HL-60 (cell line): ENCODE data around the gene BIRC5.
A peak's percentile ranks its signal among the peaks of the same experiment; 100 is the strongest.

ENCODE experiments used
- DNase-seq, 2 experiments: peaks; one replicate each; pipeline ENCODE4 v3.0.0-alpha.2; 2010 to 2020; ENCODE audit warnings: low read depth in 1 of 2, low spot score in 1 of 2
- H3K27ac ChIP-seq: fragments of 250-450 bp; sonication (Bioruptor Pico); replicated peaks from 2 replicates; pipeline ENCODE4 v1.5.1; 2020; ENCODE audit warnings: mild to moderate bottlenecking, moderate library complexity
- H3K27me3 ChIP-seq: fragments of 250-450 bp; sonication (Bioruptor Pico); 2 replicates; pipeline ENCODE4 v1.5.1; 2021; ENCODE audit warnings: mild to moderate bottlenecking, moderate library complexity; ENCODE audit not compliant: insufficient read depth, poor library complexity, severe bottlenecking
- H3K4me3 ChIP-seq: replicated peaks from 2 replicates; pipeline ENCODE4 v1.5.1; 2011; ENCODE audit warnings: mild to moderate bottlenecking, control low read depth, low read length; ENCODE audit not compliant: insufficient read depth
- GABPA ChIP-seq: IDR thresholded peaks from 2 replicates; pipeline ENCODE4 v1.6.1; 2012; ENCODE audit warnings: low read depth
- POLR2AphosphoS5 ChIP-seq: IDR thresholded peaks from 2 replicates; pipeline ENCODE4 v1.6.1; 2012; ENCODE audit warnings: low read depth
- SPI1 ChIP-seq: IDR thresholded peaks from 2 replicates; pipeline ENCODE4 v1.6.1; 2012; ENCODE audit warnings: low read depth, mild to moderate bottlenecking, borderline replicate concordance
- long read RNA-seq: library from polyadenylated mRNA; unstranded; transcript quantifications from one replicate; pipeline ENCODE4 v2.0.0, GENCODE V29; 2020
- TF ChIP-seq, protein P1 (sequence below): IDR thresholded peaks from one replicate; pipeline ENCODE4 v1.5.1; 2011; ENCODE audit warnings: low read length, control low read depth, inconsistent platforms; ENCODE audit not compliant: insufficient read depth
- TF ChIP-seq, protein P2 (sequence below): IDR thresholded peaks from 2 replicates; pipeline ENCODE4 v1.6.1; 2012; ENCODE audit warnings: low read depth; ENCODE audit not compliant: insufficient replicate concordance

Gene BIRC5
- long read RNA-seq, transcript BIRC5-208 (5 exons, 648 nt), result minor isoform, 28 of 1,092 reads
- long read RNA-seq, transcript BIRC5-203 (3 exons, 2,446 nt), result minor isoform, 48 of 1,092 reads
- long read RNA-seq, transcript BIRC5-201 (5 exons, 2,711 nt), result minor isoform, 20 of 1,092 reads
- long read RNA-seq, transcript BIRC5-202 (4 exons, 2,630 nt), result major isoform, 964 of 1,092 reads
- long read RNA-seq, partial matches to known transcripts, result 10 of 1,092 reads
- long read RNA-seq, other reads (novel, unspliced or antisense), result 20 of 1,092 reads

DNA sequence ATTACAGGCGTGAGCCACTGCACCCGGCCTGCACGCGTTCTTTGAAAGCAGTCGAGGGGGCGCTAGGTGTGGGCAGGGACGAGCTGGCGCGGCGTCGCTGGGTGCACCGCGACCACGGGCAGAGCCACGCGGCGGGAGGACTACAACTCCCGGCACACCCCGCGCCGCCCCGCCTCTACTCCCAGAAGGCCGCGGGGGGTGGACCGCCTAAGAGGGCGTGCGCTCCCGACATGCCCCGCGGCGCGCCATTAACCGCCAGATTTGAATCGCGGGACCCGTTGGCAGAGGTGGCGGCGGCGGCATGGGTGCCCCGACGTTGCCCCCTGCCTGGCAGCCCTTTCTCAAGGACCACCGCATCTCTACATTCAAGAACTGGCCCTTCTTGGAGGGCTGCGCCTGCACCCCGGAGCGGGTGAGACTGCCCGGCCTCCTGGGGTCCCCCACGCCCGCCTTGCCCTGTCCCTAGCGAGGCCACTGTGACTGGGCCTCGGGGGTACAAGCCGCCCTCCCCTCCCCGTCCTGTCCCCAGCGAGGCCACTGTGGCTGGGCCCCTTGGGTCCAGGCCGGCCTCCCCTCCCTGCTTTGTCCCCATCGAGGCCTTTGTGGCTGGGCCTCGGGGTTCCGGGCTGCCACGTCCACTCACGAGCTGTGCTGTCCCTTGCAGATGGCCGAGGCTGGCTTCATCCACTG is at the start of gene BIRC5:
Gene BIRC5 (plus strand): TSS at position 238 of the 690 bp plus-strand sequence. CDS start 64 bp downstream, at position 302.
- Histone ChIP-seq H3K4me3 (peak within 1 kb of the TSS; percentile 99), H3K27ac (peak within 1 kb of the TSS; percentile 92), H3K27me3 (no peaks in the 10 kb centered on the region)
- peak; percentile 66 to 89 for DNase-seq
- peak; percentile 69; the same call in 1 of the 2 replicates for TF ChIP-seq POLR2AphosphoS5
- no peak for TF ChIP-seq GABPA

DNA sequence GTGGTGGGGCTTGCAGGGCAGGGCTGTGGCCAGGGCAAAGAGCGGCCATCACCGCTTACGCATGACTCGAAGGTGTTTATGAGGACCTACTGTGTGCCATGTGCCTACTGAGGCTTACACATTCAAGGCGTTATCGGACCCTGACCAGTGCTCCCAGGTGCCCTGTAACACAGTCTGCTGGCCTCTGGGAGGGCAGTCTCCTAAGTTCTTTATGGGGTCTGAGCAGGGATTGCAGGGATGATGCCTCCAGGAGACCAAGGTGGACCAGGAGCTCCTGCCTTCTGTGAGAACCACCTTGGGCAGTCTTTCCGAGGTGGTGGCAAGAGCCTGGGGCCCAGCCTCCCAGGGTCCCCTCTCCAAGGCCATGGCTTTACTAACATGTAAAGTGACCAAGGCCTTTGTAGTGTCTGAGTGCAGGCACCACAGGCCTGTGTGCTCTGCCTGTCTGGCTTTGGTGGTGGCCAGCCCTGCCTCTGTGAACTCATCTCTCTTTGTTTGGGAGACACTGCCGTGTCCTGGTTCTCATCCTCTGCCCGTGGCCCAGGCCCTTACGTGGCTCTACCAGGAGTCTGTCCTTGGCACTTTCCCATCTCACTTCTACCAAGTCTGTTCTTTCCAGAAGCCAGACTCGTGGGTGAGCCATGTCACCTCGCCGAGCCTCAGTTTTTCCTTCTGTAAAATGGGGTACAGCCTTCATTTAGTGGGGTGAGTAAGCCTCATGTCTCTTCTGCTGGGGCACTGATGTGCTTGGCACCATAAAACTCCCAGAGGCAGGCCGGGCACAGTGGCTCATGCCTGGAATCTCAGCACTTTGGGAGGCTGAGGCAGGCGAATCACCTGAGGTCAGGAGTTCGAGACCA is 49.1 kb upstream of the BIRC5 start:
- no peak overlapping the region for H3K27ac ChIP-seq
- no peak overlapping the region for H3K4me3 ChIP-seq
- TF ChIP-seq SPI1 (no peak), GABPA (no peak), POLR2AphosphoS5 (no peak)
- TF ChIP-seq, protein P1, sequence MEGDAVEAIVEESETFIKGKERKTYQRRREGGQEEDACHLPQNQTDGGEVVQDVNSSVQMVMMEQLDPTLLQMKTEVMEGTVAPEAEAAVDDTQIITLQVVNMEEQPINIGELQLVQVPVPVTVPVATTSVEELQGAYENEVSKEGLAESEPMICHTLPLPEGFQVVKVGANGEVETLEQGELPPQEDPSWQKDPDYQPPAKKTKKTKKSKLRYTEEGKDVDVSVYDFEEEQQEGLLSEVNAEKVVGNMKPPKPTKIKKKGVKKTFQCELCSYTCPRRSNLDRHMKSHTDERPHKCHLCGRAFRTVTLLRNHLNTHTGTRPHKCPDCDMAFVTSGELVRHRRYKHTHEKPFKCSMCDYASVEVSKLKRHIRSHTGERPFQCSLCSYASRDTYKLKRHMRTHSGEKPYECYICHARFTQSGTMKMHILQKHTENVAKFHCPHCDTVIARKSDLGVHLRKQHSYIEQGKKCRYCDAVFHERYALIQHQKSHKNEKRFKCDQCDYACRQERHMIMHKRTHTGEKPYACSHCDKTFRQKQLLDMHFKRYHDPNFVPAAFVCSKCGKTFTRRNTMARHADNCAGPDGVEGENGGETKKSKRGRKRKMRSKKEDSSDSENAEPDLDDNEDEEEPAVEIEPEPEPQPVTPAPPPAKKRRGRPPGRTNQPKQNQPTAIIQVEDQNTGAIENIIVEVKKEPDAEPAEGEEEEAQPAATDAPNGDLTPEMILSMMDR, result no peak
- TF ChIP-seq, protein P2, sequence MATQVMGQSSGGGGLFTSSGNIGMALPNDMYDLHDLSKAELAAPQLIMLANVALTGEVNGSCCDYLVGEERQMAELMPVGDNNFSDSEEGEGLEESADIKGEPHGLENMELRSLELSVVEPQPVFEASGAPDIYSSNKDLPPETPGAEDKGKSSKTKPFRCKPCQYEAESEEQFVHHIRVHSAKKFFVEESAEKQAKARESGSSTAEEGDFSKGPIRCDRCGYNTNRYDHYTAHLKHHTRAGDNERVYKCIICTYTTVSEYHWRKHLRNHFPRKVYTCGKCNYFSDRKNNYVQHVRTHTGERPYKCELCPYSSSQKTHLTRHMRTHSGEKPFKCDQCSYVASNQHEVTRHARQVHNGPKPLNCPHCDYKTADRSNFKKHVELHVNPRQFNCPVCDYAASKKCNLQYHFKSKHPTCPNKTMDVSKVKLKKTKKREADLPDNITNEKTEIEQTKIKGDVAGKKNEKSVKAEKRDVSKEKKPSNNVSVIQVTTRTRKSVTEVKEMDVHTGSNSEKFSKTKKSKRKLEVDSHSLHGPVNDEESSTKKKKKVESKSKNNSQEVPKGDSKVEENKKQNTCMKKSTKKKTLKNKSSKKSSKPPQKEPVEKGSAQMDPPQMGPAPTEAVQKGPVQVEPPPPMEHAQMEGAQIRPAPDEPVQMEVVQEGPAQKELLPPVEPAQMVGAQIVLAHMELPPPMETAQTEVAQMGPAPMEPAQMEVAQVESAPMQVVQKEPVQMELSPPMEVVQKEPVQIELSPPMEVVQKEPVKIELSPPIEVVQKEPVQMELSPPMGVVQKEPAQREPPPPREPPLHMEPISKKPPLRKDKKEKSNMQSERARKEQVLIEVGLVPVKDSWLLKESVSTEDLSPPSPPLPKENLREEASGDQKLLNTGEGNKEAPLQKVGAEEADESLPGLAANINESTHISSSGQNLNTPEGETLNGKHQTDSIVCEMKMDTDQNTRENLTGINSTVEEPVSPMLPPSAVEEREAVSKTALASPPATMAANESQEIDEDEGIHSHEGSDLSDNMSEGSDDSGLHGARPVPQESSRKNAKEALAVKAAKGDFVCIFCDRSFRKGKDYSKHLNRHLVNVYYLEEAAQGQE, result no peak
- DNase-seq, result no peak
- H3K27me3 ChIP-seq, result no peaks in the 10 kb centered on the region

DNA sequence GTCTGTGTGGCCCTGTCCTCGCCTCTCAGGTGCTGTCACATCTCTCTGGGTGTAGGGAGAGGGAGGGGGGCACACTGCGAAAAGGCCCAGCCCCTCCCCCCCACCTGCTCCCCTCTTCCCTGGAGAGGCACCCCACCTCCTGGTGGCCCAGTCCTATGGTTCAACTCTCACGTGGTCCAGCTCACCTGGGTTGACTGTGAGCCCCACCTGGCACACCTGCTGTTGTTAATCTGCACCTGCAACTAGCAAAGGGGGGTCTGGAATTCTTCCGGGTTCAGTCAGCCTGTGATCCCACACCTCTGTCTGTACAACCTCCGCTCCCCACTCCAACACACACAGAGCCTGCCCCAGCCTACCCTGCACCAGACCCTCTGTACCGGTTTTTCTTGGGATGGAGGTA is 47.6 kb upstream of the BIRC5 start:
- no peaks in the 10 kb centered on the region for H3K27me3 ChIP-seq
- H3K27ac ChIP-seq, result no peak overlapping the region
- no peak overlapping the region for H3K4me3 ChIP-seq
- DNase-seq, result no peak
- TF ChIP-seq, protein P1, result no peak
- no peak for TF ChIP-seq POLR2AphosphoS5
- TF ChIP-seq SPI1, result no peak
- TF ChIP-seq, protein P2, result no peak
- no peak for TF ChIP-seq GABPA
